HG03045 (cell line): ENCODE data around the gene AIG1.

Source experiments
- ATAC-seq: cut with Tn5 transposase; IDR thresholded peaks from one replicate; pipeline ENCODE4 v1.9.1; 2021; ENCODE audit warnings: mild to moderate bottlenecking, moderate library complexity; ENCODE audit not compliant: unreplicated experiment

AIG1 gene

GRCh38 chr6:143261899-143262436, 201.3 kb downstream of the AIG1 start:
- ATAC-seq = no peak

GRCh38 chr6:143262859-143263258, 202.2 kb downstream of the AIG1 start:
- no peak for ATAC-seq

GRCh38 chr6:143264379-143264778, 203.7 kb downstream of the AIG1 start:
- ATAC-seq = no peak

GRCh38 chr6:143264986-143265764, 204.5 kb downstream of the AIG1 start:
- ATAC-seq = no peak

- no peak for ATAC-seq
Measured at GRCh38 chr6:143267760-143268159, 207.1 kb downstream of the AIG1 start.

- ATAC-seq = no peak
Measured at GRCh38 chr6:143268439-143268838, 207.8 kb downstream of the AIG1 start.

GRCh38 chr6:143270026-143270425, 209.3 kb downstream of the AIG1 start:
- no peak for ATAC-seq

GRCh38 chr6:143271024-143271423, 210.3 kb downstream of the AIG1 start:
- no peak for ATAC-seq

GRCh38 chr6:143276436-143276835, 215.7 kb downstream of the AIG1 start:
- peak; percentile 91 for ATAC-seq

- ATAC-seq = no peak
Measured at GRCh38 chr6:143279385-143279784, 218.7 kb downstream of the AIG1 start.

- no peak for ATAC-seq
Measured at GRCh38 chr6:143283887-143284645, 223.4 kb downstream of the AIG1 start.

- ATAC-seq = no peak
Measured at GRCh38 chr6:143286251-143286795, 225.6 kb downstream of the AIG1 start.

GRCh38 chr6:143288923-143289322, 228.2 kb downstream of the AIG1 start:
- ATAC-seq = no peak

- ATAC-seq = no peak
Measured at GRCh38 chr6:143290206-143290605, 229.5 kb downstream of the AIG1 start.

- ATAC-seq = no peak
Measured at GRCh38 chr6:143293523-143293922, 232.8 kb downstream of the AIG1 start.

- no peak for ATAC-seq
Measured at GRCh38 chr6:143294265-143294860, 233.7 kb downstream of the AIG1 start.

GRCh38 chr6:143295932-143296331, 235.2 kb downstream of the AIG1 start:
- no peak for ATAC-seq

- no peak for ATAC-seq
Measured at GRCh38 chr6:143298071-143298470, 237.4 kb downstream of the AIG1 start.

GRCh38 chr6:143299253-143300166, 238.8 kb downstream of the AIG1 start:
- peak; percentile 85 for ATAC-seq

GRCh38 chr6:143301188-143301587, 240.5 kb downstream of the AIG1 start:
- no peak for ATAC-seq
